Measurements from ENCODE around the gene DMKN.

Gene DMKN

GRCh38 chr19:35513628-35514281 lies at the start of gene DMKN:
Gene DMKN (minus strand): TSS chr19:35513649. CDS start chr19:35513475, 174 bp downstream.
- DNase-seq = no peak

GRCh38 chr19:35562776-35563175 lies 49.3 kb upstream of the DMKN start:
- DNase-seq = no peak

GRCh38 chr19:35562336-35562735 lies 48.9 kb upstream of the DMKN start:
- no peak for DNase-seq

GRCh38 chr19:35561436-35561835 lies 48.0 kb upstream of the DMKN start:
- DNase-seq = no peak

GRCh38 chr19:35560677-35561076 lies 47.2 kb upstream of the DMKN start:
- DNase-seq = no peak

GRCh38 chr19:35560271-35560670 lies 46.8 kb upstream of the DMKN start:
- no peak for DNase-seq

GRCh38 chr19:35559781-35560180 lies 46.3 kb upstream of the DMKN start:
- no peak for DNase-seq

- DNase-seq = no peak
Observed at GRCh38 chr19:35559281-35559659, 45.8 kb upstream of the DMKN start.

- no peak for DNase-seq
Observed at GRCh38 chr19:35558400-35559280, 45.2 kb upstream of the DMKN start.

GRCh38 chr19:35557539-35558399 lies 44.3 kb upstream of the DMKN start:
- no peak for DNase-seq

- DNase-seq = no peak
Observed at GRCh38 chr19:35556846-35557538, 43.5 kb upstream of the DMKN start.

- DNase-seq = no peak
Observed at GRCh38 chr19:35556025-35556590, 42.7 kb upstream of the DMKN start.

- no peak for DNase-seq
Observed at GRCh38 chr19:35555301-35556005, 42.0 kb upstream of the DMKN start.

GRCh38 chr19:35554076-35554475 lies 40.6 kb upstream of the DMKN start:
- DNase-seq = no peak

GRCh38 chr19:35553385-35554000 lies 40.0 kb upstream of the DMKN start:
- no peak for DNase-seq

- DNase-seq = no peak
Observed at GRCh38 chr19:35552534-35553384, 39.3 kb upstream of the DMKN start.

- DNase-seq = no peak
Observed at GRCh38 chr19:35551091-35551810, 37.8 kb upstream of the DMKN start.

- no peak for DNase-seq
Observed at GRCh38 chr19:35549879-35550523, 36.6 kb upstream of the DMKN start.

GRCh38 chr19:35549174-35549788 lies 35.8 kb upstream of the DMKN start:
- DNase-seq = no peak
